Brain microvascular endothelial cell (primary cell): ENCODE results near the gene TTC9.

Experiments
- DNase-seq: peaks from one replicate; pipeline ENCODE4 v3.0.0-alpha.2; 2020
- H3K27ac ChIP-seq: fragments of 250-450 bp; sonication (Bioruptor Pico); 2 replicates; pipeline ENCODE4 v1.5.1; 2020; ENCODE audit warnings: mild to moderate bottlenecking, moderate library complexity
- H3K27me3 ChIP-seq: fragments of 250-450 bp; sonication (Bioruptor Pico); replicated peaks from 2 replicates; pipeline ENCODE4 v1.5.1; 2020; ENCODE audit warnings: mild to moderate bottlenecking
- H3K36me3 ChIP-seq: fragments of 250-450 bp; sonication (Bioruptor Pico); replicated peaks from 2 replicates; pipeline ENCODE4 v1.5.1; 2020; ENCODE audit warnings: mild to moderate bottlenecking
- H3K4me3 ChIP-seq: 2 replicates; pipeline ENCODE4 v1.5.1; 2011; ENCODE audit warnings: low read depth, mild to moderate bottlenecking, control low read depth, low read length, moderate library complexity
- CTCF ChIP-seq: IDR thresholded peaks from 2 replicates; pipeline ENCODE4 v1.5.1; 2011; ENCODE audit warnings: low read depth, mild to moderate bottlenecking, moderate library complexity, low read length, control low read depth, inconsistent platforms; ENCODE audit errors: missing control alignments
- in situ Hi-C: cut with HindIII; loops from 2 replicates; pipeline ENCODE4 v1.10.0; 2017; ENCODE audit warnings: low sequenced_read_pairs, low pct_ligation_motif_present

Gene TTC9

GRCh38 chr14:70671652-70672644 lies 30.2 kb downstream of the TTC9 start:
- TF ChIP-seq CTCF: no peak
- no peak overlapping the region for H3K27ac ChIP-seq
- H3K4me3 ChIP-seq: no peak overlapping the region
- no peaks in the 10 kb centered on the region for H3K36me3 ChIP-seq
- DNase-seq: no peak
- in situ Hi-C loops: no loop called here
- H3K27me3 ChIP-seq: no peaks in the 10 kb centered on the region

- H3K27ac ChIP-seq: no peak overlapping the region
- DNase-seq: no peak
- no peak for TF ChIP-seq CTCF
- H3K4me3 ChIP-seq: no peak overlapping the region
- no peaks in the 10 kb centered on the region for H3K27me3 ChIP-seq
- in situ Hi-C loops: no loop called here
- no peaks in the 10 kb centered on the region for H3K36me3 ChIP-seq
Measured at GRCh38 chr14:70677341-70677740, 35.6 kb downstream of the TTC9 start.

- H3K4me3 ChIP-seq: no peak overlapping the region
- no peaks in the 10 kb centered on the region for H3K27me3 ChIP-seq
- H3K27ac ChIP-seq: no peak overlapping the region
- DNase-seq: no peak
- no peak for TF ChIP-seq CTCF
- no peaks in the 10 kb centered on the region for H3K36me3 ChIP-seq
- in situ Hi-C loops: no loop called here
Measured at GRCh38 chr14:70680748-70681147, 39.0 kb downstream of the TTC9 start.

GRCh38 chr14:70683983-70684382 lies 42.3 kb downstream of the TTC9 start:
- no peak for DNase-seq
- no peak for TF ChIP-seq CTCF
- in situ Hi-C loops: no loop called here
- no peak overlapping the region for H3K4me3 ChIP-seq
- H3K36me3 ChIP-seq: no peaks in the 10 kb centered on the region
- no peak overlapping the region for H3K27ac ChIP-seq
- H3K27me3 ChIP-seq: no peaks in the 10 kb centered on the region

GRCh38 chr14:70685474-70686197 lies 43.9 kb downstream of the TTC9 start:
- no peaks in the 10 kb centered on the region for H3K36me3 ChIP-seq
- no peak for TF ChIP-seq CTCF
- no peaks in the 10 kb centered on the region for H3K27me3 ChIP-seq
- DNase-seq: no peak
- no peak overlapping the region for H3K4me3 ChIP-seq
- H3K27ac ChIP-seq: no peak overlapping the region
- in situ Hi-C loops: no loop called here
